GM23338 (cell line): ENCODE measurements around the gene NPW.

ENCODE experiments used
- EZH2 ChIP-seq: fragments of 200-600 bp; sonication (generic); IDR thresholded peaks from one replicate; pipeline ENCODE4 v1.8.0; 2017; ENCODE audit warnings: antibody characterized with exemption, mild to moderate bottlenecking, low read depth; ENCODE audit not compliant: unreplicated experiment
- EZH2phosphoT487 ChIP-seq: fragments of 200-600 bp; sonication (generic); IDR thresholded peaks from one replicate; pipeline ENCODE4 v1.8.1; 2018; ENCODE audit warnings: antibody characterized with exemption; ENCODE audit not compliant: unreplicated experiment
- JUNB ChIP-seq: IDR thresholded peaks from one replicate; pipeline ENCODE4 v1.6.1; 2016; ENCODE audit warnings: antibody characterized with exemption; ENCODE audit not compliant: unreplicated experiment
- TF ChIP-seq, protein P1 (sequence below), 2 experiments: fragments of 200-600 bp in 1 of 2; sonication (generic) in 1 of 2; conservative IDR thresholded peaks; 2 replicates each; pipeline versions ENCODE4 v1.5.1 to v1.6.1; 2016 to 2017; ENCODE audit warnings: antibody characterized with exemption in 2 of 2, low read depth in 2 of 2, mild to moderate bottlenecking in 2 of 2, moderate library complexity in 1 of 2
- TF ChIP-seq, protein P2 (sequence below): IDR thresholded peaks from one replicate; pipeline ENCODE4 v1.6.1; 2018; ENCODE audit warnings: antibody characterized with exemption; ENCODE audit not compliant: unreplicated experiment

DNA sequence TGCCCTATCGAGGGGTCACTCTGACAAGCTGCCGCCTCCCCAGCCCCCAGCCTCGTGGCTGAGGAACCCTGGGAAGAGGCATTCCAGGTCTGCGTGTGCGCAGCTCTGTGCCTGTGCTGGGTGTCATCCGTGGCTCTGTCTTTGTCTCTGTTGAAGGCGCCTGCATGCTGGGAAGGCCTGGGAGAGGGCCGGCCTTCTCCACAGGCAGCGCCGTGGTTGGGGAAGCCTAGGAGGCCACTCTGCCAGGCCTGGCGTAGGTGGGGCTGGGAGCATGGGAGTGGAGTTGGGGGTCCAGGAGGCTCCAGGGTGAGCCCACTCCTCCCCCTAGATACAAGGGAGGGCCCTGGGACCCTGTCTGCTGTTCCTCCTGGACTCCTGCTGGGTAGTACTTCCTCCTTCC lies 10.5 kb downstream of the NPW start:
- TF ChIP-seq, protein P1, sequence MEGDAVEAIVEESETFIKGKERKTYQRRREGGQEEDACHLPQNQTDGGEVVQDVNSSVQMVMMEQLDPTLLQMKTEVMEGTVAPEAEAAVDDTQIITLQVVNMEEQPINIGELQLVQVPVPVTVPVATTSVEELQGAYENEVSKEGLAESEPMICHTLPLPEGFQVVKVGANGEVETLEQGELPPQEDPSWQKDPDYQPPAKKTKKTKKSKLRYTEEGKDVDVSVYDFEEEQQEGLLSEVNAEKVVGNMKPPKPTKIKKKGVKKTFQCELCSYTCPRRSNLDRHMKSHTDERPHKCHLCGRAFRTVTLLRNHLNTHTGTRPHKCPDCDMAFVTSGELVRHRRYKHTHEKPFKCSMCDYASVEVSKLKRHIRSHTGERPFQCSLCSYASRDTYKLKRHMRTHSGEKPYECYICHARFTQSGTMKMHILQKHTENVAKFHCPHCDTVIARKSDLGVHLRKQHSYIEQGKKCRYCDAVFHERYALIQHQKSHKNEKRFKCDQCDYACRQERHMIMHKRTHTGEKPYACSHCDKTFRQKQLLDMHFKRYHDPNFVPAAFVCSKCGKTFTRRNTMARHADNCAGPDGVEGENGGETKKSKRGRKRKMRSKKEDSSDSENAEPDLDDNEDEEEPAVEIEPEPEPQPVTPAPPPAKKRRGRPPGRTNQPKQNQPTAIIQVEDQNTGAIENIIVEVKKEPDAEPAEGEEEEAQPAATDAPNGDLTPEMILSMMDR (conservative IDR thresholded peaks at IDR 0.05; ENCODE audit: low read depth in 2 of 2), result no peak
- no peak for TF ChIP-seq EZH2
- no peak for TF ChIP-seq JUNB
- TF ChIP-seq, protein P2, sequence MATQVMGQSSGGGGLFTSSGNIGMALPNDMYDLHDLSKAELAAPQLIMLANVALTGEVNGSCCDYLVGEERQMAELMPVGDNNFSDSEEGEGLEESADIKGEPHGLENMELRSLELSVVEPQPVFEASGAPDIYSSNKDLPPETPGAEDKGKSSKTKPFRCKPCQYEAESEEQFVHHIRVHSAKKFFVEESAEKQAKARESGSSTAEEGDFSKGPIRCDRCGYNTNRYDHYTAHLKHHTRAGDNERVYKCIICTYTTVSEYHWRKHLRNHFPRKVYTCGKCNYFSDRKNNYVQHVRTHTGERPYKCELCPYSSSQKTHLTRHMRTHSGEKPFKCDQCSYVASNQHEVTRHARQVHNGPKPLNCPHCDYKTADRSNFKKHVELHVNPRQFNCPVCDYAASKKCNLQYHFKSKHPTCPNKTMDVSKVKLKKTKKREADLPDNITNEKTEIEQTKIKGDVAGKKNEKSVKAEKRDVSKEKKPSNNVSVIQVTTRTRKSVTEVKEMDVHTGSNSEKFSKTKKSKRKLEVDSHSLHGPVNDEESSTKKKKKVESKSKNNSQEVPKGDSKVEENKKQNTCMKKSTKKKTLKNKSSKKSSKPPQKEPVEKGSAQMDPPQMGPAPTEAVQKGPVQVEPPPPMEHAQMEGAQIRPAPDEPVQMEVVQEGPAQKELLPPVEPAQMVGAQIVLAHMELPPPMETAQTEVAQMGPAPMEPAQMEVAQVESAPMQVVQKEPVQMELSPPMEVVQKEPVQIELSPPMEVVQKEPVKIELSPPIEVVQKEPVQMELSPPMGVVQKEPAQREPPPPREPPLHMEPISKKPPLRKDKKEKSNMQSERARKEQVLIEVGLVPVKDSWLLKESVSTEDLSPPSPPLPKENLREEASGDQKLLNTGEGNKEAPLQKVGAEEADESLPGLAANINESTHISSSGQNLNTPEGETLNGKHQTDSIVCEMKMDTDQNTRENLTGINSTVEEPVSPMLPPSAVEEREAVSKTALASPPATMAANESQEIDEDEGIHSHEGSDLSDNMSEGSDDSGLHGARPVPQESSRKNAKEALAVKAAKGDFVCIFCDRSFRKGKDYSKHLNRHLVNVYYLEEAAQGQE, result no peak
- TF ChIP-seq EZH2phosphoT487, result no peak
